Lower leg skin (tissue), 3 donors: Measurements from ENCODE around the gene KXD1.

Source experiments
- CTCF ChIP-seq, 3 donors: fragments of 450-650 bp; IDR thresholded peaks; one replicate each; pipeline ENCODE4 v1.5.1; 2016; ENCODE audit warnings: antibody characterized with exemption in 3 of 3, mild to moderate bottlenecking in 3 of 3, moderate library complexity in 2 of 3
- POLR2A ChIP-seq, 2 donors: fragments of 450-650 bp; IDR thresholded peaks; one replicate each; pipeline ENCODE4 v1.6.1; 2016 to 2017; ENCODE audit warnings: antibody characterized with exemption in 2 of 2, mild to moderate bottlenecking in 1 of 2, moderate library complexity in 1 of 2

GRCh38 chr19:18543814-18544475 is 13.7 kb upstream of the KXD1 start:
- no peak for TF ChIP-seq CTCF (IDR thresholded peaks at IDR 0.05)
- no peak for TF ChIP-seq POLR2A (IDR thresholded peaks at IDR 0.05)
